Kidney (tissue), 14 donors: ENCODE results near the gene CRMP1. TPM values are rescaled to one million over a fixed set of nuclear protein-coding genes. Genes with fewer than 3 reads are reported as not detected.

Experiments
- DNase-seq, 5 donors: peaks; one replicate each; pipeline ENCODE4 v3.0.0-alpha.2; 2013 to 2020
- FAIRE-seq: peaks from 2 replicates; lab custom pipeline; 2012; peaks lifted over from hg19 to GRCh38; lab: Jason Lieb, UNC
- H3K27ac ChIP-seq, 2 donors: one replicate each; pipeline ENCODE4 v1.7.0; 2013; ENCODE audit warnings: low read depth in 2 of 2, low read length in 2 of 2, inconsistent platforms in 1 of 2
- H3K27me3 ChIP-seq: one replicate; pipeline ENCODE4 v1.7.1; 2013; ENCODE audit warnings: low read length, inconsistent platforms; ENCODE audit not compliant: control insufficient read depth, insufficient read depth
- H3K36me3 ChIP-seq, 3 donors: one replicate each; pipeline versions ENCODE4 v1.7.0 to v1.7.1; 2013; ENCODE audit warnings: low read length in 3 of 3, control low read depth in 1 of 3, inconsistent platforms in 1 of 3; ENCODE audit not compliant: insufficient read depth in 3 of 3, control insufficient read depth in 2 of 3
- H3K4me1 ChIP-seq, 3 donors: one replicate each; pipeline versions ENCODE4 v1.7.0 to v1.7.1; 2013; ENCODE audit warnings: low read length in 3 of 3, inconsistent platforms in 1 of 3, low read depth in 1 of 3; ENCODE audit not compliant: control insufficient read depth in 2 of 3, insufficient read depth in 2 of 3
- H3K4me3 ChIP-seq, 3 donors: one replicate each; pipeline versions ENCODE4 v1.7.0 to v1.8.1; 2013; ENCODE audit warnings: low read length in 3 of 3, control low read depth in 1 of 3, inconsistent platforms in 1 of 3
- H3K9ac ChIP-seq, 3 donors: one replicate each; pipeline versions ENCODE4 v1.7.0 to v1.7.1; 2013; ENCODE audit warnings: low read length in 3 of 3, control low read depth in 1 of 3, inconsistent platforms in 1 of 3
- H3K9me3 ChIP-seq, 3 donors: one replicate each; pipeline versions ENCODE4 v1.7.0 to v1.7.1; 2013; ENCODE audit warnings: low read length in 3 of 3, control low read depth in 1 of 3, inconsistent platforms in 1 of 3; ENCODE audit not compliant: control insufficient read depth in 2 of 3, insufficient read depth in 1 of 3
- CTCF ChIP-seq: IDR thresholded peaks from 3 replicates; pipeline ENCODE4 v1.5.1; 2012; ENCODE audit warnings: mild to moderate bottlenecking, moderate library complexity, borderline replicate concordance; ENCODE audit not compliant: insufficient read depth; ENCODE audit errors: extremely low read depth
- intact Hi-C: fragments of 100-400 bp; cut with DNase I; formaldehyde crosslinking; loops from one replicate; pipeline ENCODE4 v1.11.1; 2022
- polyA plus RNA-seq: library from polyadenylated mRNA; stranded (reverse); fragments of 350-450 nt; fragmentation: Illumina TruSeq; extraction: RNeasy Lipid Tissue Mini Kit (QIAGEN cat#74804); gene quantifications from one replicate; pipeline ENCODE4 v1.2.3, GENCODE V29; 2014; ENCODE audit warnings: low read depth, low replicate concordance; ENCODE audit not compliant: insufficient read depth
- total RNA-seq: library from RNA; stranded (reverse); fragmentation: NEBNext Ultra II Directional; extraction: Animal tissue kit (Norgen Biotek cat#: 25700); gene quantifications from one replicate; pipeline ENCODE4 v1.2.1, GENCODE V29; 2021
- donor health status: control.
- donor health status: control.
- donor health status: control.
- donor health status: control.
- donor health status: control.
- donor health status: DM: yes; HTN: yes; CAD: no.
- donor health status: Normal renal cell carcinoma (clear cell type).

The CRMP1 gene
- total and polyA plus RNA-seq, 2 donors from 2014 or later = 0.26 to 0.66 TPM

GRCh38 chr4:5917672-5918071, 24.8 kb upstream of the CRMP1 start:
- Histone ChIP-seq H3K27ac (no peak overlapping the region), H3K4me3 (no peak overlapping the region), H3K36me3 (no peaks in the 10 kb centered on the region), H3K27me3 (no peaks in the 10 kb centered on the region), H3K9ac (no peak overlapping the region), H3K9me3 (peaks cover 0 to 3% (median 0%) of the 10 kb centered on the region in 3 donors), H3K4me1 (no peaks in the 10 kb centered on the region)
- intact Hi-C loops = no loop called here
- no peak for TF ChIP-seq CTCF
- DNase-seq (peak in 1 of 5 donors; percentile 42), FAIRE-seq (no peak)

GRCh38 chr4:5916229-5916628, 23.3 kb upstream of the CRMP1 start:
- Histone ChIP-seq H3K4me3 (no peak overlapping the region), H3K9ac (no peak overlapping the region), H3K9me3 (peaks cover 0 to 3% (median 0%) of the 10 kb centered on the region in 3 donors), H3K27ac (no peak overlapping the region), H3K27me3 (no peaks in the 10 kb centered on the region), H3K36me3 (no peaks in the 10 kb centered on the region), H3K4me1 (no peaks in the 10 kb centered on the region)
- DNase-seq (peak in 1 of 5 donors; percentile 17), FAIRE-seq (no peak)
- TF ChIP-seq CTCF = no peak
- intact Hi-C loops = no loop called here

- Histone ChIP-seq H3K27me3 (no peaks in the 10 kb centered on the region), H3K4me1 (no peaks in the 10 kb centered on the region), H3K4me3 (no peak overlapping the region), H3K9me3 (peaks cover 0 to 6% (median 0%) of the 10 kb centered on the region in 3 donors), H3K27ac (no peak overlapping the region), H3K36me3 (no peaks in the 10 kb centered on the region), H3K9ac (no peak overlapping the region)
- no peak for DNase-seq
- no peak for TF ChIP-seq CTCF
- FAIRE-seq = no peak
- intact Hi-C loops = no loop called here
Observed at GRCh38 chr4:5913454-5913853, 20.6 kb upstream of the CRMP1 start.

GRCh38 chr4:5912614-5913019, 19.7 kb upstream of the CRMP1 start:
- FAIRE-seq (no peak), DNase-seq (no peak)
- H3K4me3 ChIP-seq = no peak overlapping the region
- no peak overlapping the region for H3K9ac ChIP-seq
- H3K9me3 ChIP-seq = peaks cover 0 to 9% (median 8%) of the 10 kb centered on the region in 3 donors
- H3K27me3 ChIP-seq = no peaks in the 10 kb centered on the region
- intact Hi-C loops = no loop called here
- TF ChIP-seq CTCF = no peak
- no peaks in the 10 kb centered on the region for H3K36me3 ChIP-seq
- H3K27ac ChIP-seq = no peak overlapping the region
- H3K4me1 ChIP-seq = no peaks in the 10 kb centered on the region
